ENCODE measurements around the gene PLCXD1.

Gene PLCXD1

DNA sequence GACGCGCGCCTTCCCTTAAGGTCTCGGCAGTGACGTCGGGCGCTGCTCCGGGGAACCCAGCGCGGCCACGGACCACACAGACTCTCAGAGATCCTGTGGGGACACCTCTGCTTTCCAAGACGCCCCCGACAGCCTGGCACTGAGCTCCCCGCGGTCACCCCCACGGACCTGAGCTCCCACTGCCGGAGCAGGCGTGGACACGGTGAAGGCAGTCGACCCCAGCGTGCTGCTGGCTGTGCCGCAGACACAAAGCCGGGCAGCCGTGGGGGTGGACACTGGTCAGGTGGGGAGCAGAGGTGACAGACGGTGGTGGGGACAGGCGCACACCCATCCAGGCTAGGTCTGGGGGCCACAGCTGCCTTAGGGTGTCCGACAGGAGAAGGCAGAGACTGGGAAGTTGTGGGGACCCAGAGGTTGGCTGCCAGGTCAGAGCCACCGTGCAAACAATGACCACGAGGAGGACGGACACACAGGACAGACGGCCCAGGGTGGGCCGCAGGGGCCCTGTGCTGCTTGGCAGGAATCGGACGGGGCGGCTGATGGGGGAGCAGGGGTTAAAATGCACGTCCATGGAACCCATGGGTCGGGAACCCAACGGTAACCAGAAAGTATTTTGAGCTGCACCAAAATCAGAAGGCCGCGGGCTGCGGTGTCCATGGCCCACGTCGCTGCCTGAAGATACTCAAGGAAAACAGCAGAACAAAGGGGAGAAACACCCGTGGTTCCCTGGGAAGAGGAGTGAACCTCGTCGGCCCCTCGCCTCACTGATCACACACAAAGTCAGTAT lies 54.0 kb downstream of the PLCXD1 start:
- no peak for DNase-seq (ENCODE audit: low read depth in 1 of 2, low spot score in 1 of 2)
- Histone ChIP-seq H3K4me3 (replicated peaks; ENCODE audit: insufficient read depth, low read length) (no peak overlapping the region), H3K27ac (replicated peaks) (no peak overlapping the region), H3K27me3 (ENCODE audit: insufficient read depth, poor library complexity, severe bottlenecking) (peaks cover 10% of the 10 kb centered on the region)
- no peak for TF ChIP-seq POLR2AphosphoS5 (IDR thresholded peaks at IDR 0.05; ENCODE audit: low read depth)
- TF ChIP-seq REST (IDR thresholded peaks at IDR 0.05; ENCODE audit: insufficient replicate concordance, low read depth) = no peak
- no peak for TF ChIP-seq SPI1 (IDR thresholded peaks at IDR 0.05; ENCODE audit: borderline replicate concordance, low read depth)
- no peak for TF ChIP-seq GABPA (IDR thresholded peaks at IDR 0.05; ENCODE audit: low read depth)
- TF ChIP-seq, protein P1, sequence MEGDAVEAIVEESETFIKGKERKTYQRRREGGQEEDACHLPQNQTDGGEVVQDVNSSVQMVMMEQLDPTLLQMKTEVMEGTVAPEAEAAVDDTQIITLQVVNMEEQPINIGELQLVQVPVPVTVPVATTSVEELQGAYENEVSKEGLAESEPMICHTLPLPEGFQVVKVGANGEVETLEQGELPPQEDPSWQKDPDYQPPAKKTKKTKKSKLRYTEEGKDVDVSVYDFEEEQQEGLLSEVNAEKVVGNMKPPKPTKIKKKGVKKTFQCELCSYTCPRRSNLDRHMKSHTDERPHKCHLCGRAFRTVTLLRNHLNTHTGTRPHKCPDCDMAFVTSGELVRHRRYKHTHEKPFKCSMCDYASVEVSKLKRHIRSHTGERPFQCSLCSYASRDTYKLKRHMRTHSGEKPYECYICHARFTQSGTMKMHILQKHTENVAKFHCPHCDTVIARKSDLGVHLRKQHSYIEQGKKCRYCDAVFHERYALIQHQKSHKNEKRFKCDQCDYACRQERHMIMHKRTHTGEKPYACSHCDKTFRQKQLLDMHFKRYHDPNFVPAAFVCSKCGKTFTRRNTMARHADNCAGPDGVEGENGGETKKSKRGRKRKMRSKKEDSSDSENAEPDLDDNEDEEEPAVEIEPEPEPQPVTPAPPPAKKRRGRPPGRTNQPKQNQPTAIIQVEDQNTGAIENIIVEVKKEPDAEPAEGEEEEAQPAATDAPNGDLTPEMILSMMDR (IDR thresholded peaks at IDR 0.05; ENCODE audit: insufficient read depth, low read length) = no peak

DNA sequence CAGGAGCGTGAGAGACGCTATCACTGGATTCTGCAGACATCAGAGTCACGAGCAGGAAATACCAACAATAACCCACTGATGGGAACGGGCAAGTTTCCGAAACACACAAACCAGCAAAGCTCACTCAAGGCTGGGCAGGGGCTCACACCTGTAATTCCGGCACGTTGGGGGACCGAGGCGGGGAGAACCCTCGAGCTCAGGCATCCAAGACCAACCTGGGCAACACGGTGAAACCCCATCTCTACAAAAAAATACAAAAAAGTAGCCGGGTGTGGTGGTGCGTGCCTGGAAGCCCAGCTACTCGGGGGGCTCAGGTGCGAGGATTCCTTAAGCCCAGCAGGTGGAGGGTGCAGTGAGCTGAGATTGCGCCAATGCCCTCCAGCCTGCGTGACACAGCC lies 54.6 kb downstream of the PLCXD1 start:
- TF ChIP-seq GABPA (IDR thresholded peaks at IDR 0.05; ENCODE audit: low read depth) (no peak), SPI1 (IDR thresholded peaks at IDR 0.05; ENCODE audit: borderline replicate concordance, low read depth) (no peak), REST (IDR thresholded peaks at IDR 0.05; ENCODE audit: insufficient replicate concordance, low read depth) (no peak), POLR2AphosphoS5 (IDR thresholded peaks at IDR 0.05; ENCODE audit: low read depth) (no peak)
- TF ChIP-seq, protein P1 (IDR thresholded peaks at IDR 0.05; ENCODE audit: insufficient read depth, low read length) = no peak
- DNase-seq (ENCODE audit: low read depth in 1 of 2, low spot score in 1 of 2) = no peak
- H3K27ac ChIP-seq (replicated peaks) = no peak overlapping the region
- peaks cover 5% of the 10 kb centered on the region for H3K27me3 ChIP-seq (ENCODE audit: insufficient read depth, poor library complexity, severe bottlenecking)
- no peak overlapping the region for H3K4me3 ChIP-seq (replicated peaks; ENCODE audit: insufficient read depth, low read length)

- H3K4me3 ChIP-seq (replicated peaks; ENCODE audit: insufficient read depth, low read length) = no peak overlapping the region
- DNase-seq (ENCODE audit: low read depth in 1 of 2, low spot score in 1 of 2) = no peak
- H3K27me3 ChIP-seq (ENCODE audit: insufficient read depth, poor library complexity, severe bottlenecking) = peaks cover 3% of the 10 kb centered on the region
- no peak overlapping the region for H3K27ac ChIP-seq (replicated peaks)
- TF ChIP-seq POLR2AphosphoS5 (IDR thresholded peaks at IDR 0.05; ENCODE audit: low read depth) = no peak
- TF ChIP-seq, protein P1 (IDR thresholded peaks at IDR 0.05; ENCODE audit: insufficient read depth, low read length) = no peak
- TF ChIP-seq REST (IDR thresholded peaks at IDR 0.05; ENCODE audit: insufficient replicate concordance, low read depth) = no peak
These were observed 55.0 kb downstream of the PLCXD1 start for GRCh38 chrX:336227-336626.

Data from HL-60 (cell line).